GM19043 (cell line): Measurements from ENCODE around the gene GALNT9.

Source experiments
- ATAC-seq: cut with Tn5 transposase; IDR thresholded peaks from one replicate; pipeline ENCODE4 v1.9.1; 2021; ENCODE audit warnings: low read depth; ENCODE audit not compliant: unreplicated experiment

The GALNT9 gene

DNA sequence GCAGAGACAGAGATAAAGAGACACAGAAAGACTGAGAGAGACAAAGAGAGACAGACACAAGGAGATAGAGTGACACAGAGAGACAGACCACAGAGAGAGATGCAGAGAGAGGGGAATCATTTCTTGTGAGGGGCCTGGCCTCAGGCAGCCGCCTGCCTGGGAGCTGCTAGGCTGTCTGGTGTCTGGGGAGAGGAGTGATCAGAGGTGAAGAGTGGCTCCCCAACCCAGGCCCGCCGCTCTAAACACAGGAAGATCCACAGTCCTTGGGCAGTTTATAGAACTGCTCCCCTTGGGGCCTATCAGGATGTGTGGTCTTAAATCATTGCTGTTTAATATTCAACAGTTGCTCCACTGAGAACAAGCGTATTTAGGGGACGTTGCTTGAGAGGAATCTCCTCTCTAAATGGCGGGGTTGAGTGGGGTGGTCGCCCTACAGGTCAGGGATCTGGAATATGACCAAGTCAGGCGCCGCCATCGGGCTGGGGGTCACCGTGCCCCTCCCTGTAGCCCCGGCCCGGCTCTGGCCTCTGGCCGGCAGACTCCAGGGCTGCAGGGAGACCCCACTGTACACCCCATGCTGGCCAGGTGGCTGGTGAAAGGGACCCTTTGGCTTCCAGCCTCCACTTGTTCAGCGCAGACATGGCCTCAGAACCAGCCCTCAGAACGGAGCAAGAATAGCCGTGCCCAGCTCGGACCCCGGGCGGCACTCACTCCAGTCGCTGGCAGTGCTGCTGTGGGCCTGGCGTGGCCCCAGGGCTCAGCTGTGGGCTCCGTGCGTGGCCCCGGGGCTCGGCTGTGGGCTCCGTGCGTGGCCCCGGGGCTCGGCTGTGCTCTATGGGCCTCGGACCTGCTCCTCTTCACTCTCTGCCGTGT is 89.4 kb downstream of the GALNT9 start:
- ATAC-seq, result no peak

DNA sequence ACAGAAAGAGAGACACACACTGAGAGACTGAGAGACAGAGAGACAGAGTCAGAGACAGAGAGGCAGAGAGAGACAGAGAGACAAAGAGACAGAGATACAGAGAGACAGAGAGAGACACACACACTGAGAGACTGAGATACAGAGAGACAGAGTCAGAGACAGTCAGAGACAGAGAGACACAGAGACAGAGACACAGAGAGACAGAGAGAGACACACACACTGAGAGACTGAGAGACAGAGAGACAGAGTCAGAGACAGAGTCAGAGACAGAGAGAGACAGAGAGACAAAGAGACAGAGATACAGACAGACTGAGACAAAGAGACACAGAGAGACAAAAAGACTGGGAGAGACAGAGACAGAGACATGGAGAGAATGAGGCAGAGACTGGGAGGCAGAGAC is 90.0 kb downstream of the GALNT9 start:
- ATAC-seq, result no peak

DNA sequence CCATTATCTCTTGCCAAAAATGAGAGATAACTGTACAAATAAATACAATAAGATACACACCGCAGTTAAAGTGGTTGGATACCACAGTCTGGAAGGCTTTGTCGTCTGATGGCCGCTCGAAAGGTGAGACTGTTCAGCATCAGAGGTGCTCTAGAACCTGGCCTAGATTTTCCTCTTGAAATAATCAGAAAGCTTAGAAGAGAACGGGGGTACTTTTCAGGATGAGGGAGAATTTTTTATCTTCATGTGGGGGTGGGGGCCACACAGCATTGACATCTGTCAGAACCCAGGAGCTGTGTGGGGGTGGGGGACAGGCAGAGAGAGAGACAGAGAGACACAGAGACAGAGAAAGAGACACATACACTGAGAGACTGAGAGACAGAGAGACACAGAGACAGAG is 90.5 kb downstream of the GALNT9 start:
- no peak for ATAC-seq

DNA sequence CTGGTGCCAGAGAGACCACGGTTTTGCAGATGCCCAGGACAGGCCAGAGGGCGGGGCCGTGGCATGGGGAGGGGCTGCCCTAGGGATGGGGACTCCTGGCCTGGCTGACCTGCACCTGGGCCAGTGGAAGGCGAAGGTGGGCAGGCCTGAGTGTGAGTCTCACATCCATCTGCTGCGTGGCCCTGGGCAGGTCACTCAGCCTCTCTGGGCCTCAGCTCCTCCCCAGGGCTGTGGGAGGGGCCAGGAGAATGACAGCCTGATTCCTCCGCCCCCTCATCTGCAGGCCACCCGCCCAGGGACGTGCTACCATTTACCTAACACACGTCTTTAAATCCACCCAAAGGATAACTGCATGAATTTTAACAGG is 90.9 kb downstream of the GALNT9 start:
- no peak for ATAC-seq

DNA sequence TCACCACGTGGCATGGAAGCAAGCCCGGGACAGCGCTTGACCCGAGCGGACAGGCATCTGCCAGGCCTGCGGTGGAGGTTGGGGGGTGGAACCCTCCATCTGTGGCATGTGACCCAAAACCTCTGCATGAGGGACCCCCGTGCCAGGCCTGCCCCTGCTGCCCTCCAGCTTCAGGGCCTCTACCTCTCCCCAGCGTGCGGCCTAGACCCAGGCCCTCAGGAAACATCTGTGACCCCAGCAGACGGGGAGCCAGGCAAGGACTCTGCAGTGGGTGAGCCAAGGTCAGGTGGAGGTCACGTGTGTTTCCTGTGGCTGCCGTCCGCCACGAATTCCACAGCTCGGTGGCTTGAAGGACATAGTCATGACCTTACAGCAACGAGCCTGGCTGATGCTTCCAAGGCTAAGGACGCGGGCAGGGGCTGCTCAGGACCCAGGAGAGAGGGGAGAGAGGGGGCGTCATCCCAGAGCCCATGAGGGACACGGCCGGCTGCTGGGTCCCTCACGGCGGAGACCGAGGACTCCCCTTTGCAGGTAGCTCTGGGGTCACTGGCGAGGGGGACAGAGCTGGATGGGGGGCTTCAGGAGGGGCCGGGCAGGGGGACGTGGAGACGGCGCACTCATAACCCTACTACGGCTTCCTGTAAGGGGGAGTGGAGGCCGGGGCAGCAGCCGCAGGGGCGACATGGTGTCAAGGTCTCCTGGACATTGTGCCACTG is 91.5 kb downstream of the GALNT9 start:
- no peak for ATAC-seq

DNA sequence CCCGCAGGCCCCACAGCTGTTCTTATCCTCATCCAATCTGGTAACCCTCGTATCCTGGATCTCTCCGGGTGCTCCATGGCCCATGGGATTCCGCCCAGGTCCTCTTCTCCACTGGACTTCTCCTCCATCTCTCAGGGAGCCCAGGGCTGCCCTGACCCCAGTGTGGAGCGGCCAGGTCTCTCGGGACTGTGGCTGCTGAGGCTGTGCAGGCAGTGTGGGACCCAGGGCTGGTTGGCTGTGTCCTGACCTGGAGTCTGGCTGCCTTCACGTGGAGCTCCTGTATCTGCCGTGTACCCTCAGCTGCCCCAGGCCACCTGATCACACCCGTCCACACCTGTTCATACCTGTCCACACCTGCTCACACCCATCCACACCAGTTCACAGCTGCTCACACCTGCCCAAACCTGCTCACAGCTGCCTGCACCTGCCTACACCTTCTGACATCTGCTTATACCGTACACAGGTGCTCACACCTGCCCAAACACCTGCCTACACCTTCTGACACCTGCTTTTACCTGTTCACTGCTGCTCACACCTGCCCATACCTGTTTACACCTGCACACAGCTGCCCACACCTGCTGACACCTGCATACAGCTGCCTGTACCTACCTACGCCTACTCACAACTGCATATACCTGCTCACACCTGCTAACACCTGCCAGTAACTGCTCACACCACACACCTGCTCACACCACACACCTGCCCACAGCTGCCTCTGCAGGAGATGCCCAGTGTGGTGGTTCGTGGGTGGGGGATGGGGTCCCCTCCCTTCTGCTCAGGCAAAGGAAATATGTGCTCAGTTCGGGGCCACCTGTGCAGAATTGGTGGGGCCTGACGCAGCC is 92.2 kb downstream of the GALNT9 start:
- ATAC-seq, result no peak

DNA sequence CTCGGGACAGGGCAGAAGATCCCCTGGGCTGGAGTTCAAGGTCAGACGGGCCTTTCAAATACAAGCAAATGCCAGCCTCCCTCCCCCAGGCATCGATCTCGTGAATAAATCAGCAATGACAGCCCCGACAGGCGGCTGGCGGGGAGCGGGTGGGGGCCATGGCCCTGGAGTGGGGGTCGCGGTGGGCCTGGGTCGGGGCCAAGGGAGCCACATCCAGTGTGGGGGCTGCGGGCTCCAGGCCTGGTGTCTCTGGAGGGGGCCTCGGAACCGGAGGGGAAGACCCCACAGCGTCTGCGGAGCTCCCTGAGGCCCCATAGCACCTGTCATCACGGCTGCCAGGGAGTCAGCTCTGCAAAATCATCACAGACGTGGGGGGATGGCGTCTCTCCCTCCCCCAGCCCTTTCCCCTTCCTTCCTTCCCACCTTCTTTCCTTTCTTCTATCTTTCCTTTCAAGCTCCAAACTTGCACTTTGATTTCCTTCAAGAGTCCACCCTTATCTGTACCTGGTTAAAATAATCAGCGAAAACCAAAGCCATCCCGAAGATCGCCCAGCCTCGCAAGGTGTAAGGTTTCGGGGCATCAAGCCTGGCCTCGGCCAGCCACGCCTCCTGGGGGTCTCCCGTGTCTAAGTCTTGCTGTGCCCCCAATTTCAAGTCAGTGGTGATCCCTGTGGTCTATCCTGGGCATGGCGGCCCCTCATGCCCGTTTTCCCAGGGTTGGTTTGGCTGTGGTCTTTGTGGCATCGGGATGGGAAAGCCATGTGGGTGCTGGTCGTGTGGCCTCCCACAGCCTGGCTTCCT is 93.1 kb downstream of the GALNT9 start:
- no peak for ATAC-seq

DNA sequence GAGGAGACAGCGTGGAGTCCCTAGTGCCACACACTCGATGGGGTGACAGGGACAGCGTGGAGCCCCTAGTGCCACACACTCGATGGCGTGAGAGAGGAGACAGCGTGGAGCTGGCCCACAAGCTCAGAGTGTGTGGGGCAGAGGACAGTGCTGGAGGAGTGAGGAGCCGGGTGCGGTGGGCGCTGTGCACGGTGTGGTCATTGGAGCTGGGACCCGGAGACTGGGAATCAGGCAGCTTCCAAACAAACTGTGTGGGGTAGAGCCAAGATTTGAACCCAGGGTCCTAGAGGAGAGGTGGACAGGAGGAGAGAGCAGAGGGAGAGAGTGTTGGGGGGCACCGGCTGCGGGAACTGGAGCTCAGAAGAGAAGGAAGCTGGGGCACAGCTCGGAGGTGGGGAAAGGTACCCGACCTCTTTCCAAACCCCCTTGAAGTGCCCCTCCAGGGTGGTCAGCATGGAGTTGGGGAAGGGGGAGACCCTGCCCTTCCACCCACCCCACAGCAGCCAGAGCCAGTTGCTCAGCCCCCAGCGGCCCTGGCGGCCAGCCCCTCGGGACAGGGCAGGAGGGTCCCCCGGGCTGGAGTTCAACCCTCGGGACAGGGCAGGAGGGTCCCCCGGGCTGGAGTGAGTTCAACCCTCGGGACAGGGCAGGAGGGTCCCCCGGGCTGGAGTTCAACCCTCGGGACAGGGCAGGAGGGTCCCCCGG is 94.1 kb downstream of the GALNT9 start:
- no peak for ATAC-seq

DNA sequence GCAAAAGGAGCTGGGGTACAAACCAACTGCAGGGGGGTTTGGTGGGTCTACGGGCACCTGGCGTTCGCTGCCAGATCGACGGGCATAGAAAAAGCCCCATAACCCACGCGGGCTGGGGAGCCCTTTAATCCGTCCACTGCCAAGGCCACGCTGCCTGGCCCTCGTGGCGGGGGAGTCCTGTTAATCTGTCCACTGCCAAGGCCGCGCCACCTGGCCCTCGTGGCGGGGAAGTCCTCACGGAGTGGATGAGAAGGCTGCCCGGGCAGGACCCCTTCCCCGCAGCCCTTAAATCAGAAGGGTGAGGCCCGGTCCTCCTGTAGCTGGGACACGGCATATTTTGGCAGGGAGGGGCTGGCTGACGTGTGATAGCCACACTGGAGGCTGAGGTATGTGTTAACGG is 99.0 kb downstream of the GALNT9 start:
- ATAC-seq, result no peak

DNA sequence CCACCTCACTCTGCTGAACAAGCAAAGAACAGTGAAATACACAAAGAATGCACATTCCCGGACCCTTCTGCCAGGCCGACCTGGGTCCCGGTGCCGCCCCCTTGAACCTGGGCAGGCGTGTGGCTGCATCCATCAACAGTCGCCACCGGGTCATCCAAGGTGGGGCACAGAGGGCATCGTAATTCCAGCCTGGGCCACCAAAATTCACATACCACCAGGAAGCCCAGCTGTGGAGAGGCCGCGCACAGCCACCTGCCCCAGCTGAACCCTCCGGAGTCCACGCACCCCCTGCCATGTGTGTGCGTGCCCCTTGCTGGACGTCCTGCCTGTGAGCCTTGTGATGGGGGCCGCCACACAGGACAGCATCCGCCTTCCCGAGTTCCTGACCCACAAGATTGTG is 99.5 kb downstream of the GALNT9 start:
- no peak for ATAC-seq

DNA sequence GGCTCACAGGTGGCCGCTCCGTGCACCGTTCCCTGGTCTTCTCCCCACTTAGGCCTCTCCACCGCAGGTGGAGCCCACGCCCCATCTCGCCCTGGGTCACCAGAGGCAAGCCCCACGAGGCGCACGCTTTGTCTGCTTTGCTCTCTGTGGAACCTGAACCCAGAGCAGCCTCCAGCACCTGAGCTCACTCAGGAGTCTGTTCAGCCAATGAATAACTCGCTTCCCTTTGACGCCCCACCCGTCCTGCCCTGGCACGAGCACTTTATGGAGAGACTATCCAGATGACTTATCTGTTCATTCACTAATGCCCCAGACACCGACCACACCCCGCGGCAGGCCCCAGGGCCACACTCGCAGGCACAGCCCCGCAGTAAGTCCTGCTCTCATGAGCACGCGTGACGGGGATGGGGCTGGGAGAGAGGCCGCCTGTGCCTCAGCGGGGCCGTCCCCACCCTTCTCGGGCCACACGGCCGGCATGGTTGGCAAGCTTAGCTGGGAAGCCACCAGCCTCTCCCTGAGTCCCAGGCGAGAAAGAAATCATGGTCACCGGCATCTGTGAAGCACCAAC is 100.1 kb downstream of the GALNT9 start:
- ATAC-seq, result no peak

DNA sequence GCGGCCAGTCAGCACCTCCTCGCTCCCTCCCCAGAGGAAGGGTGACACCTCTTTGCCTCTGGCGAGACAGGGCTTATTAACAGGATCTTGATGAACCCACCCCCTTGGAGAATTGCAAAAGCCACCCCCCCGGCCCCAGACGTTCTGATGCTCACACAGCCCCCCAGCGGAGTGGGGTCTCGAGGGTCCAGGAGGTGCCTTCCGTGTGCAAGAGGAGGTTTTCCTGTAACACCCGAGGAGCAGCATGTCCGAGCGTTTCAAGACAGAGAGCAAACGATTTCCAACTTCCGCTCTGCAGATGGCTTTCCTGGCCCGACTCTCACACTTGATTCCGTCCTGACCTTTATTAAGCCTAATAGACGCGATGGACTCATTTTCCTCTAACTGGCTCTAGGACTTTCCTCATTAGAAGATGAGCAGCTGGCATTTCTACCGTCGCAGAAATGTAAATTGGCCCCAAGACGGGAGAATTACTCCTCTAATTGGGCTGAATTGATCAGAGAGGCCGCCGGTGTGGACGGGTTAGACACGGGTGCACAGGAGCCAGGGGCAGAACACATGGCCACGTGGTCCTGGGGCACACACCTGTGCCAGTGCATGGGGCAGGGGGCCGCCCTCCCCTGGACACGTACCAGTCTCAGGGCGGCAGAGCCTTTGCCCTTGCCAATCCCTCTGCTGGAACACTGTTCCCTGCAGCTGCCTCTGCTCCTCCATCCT is 100.8 kb downstream of the GALNT9 start:
- ATAC-seq, result no peak

DNA sequence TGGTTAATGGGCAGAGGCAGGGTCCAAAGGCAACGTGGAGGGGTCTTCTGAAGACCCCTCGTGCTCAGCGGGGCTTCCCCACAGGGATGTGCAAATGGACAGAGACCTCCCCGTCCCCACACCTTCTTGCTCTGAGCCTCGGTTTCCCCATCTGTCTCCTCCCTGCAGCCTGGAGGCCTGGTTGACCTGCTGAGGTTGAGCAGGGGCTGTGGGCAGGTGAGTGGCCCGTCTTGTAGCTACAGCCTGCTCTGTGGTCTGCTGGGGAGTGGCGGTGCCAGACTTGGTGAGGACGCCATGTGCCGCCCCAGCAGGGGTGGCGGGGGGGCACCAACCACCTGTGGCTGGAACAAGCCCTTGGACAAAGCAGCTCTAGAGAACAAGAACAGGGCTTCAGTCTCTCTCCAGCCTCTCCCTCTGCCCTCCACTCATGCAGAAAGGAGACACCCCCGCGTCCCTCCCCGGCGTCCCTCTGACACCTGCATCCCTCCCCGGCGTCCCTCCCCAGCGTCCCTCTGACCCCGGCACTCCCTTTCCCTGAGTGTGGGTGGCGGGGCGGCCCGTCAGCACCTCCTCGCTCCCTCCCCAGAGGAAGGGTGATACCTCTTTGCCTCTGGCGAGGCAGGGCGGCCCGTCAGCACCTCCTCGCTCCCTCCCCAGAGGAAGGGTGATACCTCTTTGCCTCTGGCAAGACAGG is 101.5 kb downstream of the GALNT9 start:
- no peak for ATAC-seq

DNA sequence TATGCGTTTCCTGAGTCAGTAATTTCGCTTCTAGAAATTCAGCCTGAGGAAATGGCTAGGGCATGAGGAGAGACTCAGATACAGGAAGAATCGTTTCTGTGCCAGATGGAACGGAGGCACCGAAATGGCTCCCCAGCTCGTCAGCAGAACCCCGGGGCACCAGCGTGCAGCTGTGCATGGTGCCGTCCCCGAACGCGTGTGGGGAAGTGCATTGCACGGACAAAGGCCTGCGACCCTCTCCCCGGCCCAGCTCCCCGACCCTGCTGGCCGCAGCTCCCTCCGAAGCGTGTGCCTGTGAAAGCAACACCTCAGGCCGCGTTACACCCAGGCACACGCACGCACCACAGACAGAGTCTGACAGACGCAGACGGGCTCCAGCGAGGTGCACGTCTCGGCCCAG is 102.3 kb downstream of the GALNT9 start:
- ATAC-seq, result no peak

DNA sequence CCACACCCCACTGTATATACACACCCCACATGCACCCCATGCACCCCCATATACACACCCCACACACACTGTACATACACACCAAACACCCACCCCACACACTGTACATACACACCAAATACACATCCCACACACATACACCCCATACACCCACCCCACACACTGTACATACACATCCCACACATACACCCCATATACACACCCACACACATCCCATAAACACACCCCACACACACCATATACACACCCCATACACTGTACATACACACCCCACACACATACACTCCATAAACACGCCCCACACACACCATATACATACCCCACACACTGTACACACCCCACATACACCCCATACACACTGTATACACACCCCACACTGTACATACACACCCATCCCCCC is 102.8 kb downstream of the GALNT9 start:
- ATAC-seq, result no peak

DNA sequence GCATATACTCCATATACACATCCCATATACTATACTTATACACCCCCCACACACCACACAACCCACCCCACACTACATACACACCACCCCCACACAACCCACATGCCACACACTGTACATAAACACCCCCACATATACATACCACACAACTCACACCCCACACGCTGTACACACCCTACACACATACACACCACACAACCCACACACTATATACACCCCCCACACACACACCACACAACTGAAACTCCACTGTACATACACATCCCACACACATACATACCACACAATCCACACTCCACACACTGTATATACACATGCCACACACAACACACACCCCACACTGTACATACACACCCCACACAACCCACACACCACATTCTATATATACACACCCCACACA is 104.2 kb downstream of the GALNT9 start:
- ATAC-seq, result no peak

DNA sequence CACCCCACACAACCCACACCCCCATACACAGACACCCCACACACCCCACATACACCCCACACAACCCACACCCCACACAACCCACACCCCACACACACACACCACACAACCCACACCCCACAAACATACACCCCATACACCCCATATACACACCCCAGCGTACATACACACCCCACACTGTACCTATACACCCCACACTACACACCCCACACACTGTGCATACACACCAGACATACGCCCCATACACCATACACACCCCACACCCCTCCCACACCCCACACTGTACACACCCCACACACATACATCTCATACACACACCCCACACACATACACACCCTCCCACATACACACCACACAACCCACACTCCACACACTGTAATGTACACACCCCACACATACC is 104.9 kb downstream of the GALNT9 start:
- no peak for ATAC-seq

DNA sequence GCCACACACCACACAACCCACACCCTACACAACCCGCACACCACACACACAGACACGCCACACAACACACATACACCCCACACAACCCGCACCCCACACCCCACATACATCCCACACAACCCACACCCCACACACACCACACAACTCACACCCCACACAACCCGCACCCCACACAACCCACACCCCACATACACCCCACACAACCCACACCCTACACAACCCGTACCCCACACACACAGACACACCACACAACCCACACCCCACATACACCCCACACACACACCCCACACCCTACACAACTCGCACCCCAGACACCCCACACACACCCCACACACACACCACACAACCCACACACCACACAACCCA is 106.6 kb downstream of the GALNT9 start:
- ATAC-seq, result no peak
